IPS DF 4.7 (cell line): Measurements from ENCODE around the gene WEE1.
"Not testable (repeated sequence)": the region's sequence is repeated elsewhere in the genome, so short reads cannot be mapped to it uniquely, and the experiment has no call there.

Source experiments
- DNase-seq: peaks from one replicate; pipeline ENCODE4 v3.0.0-alpha.2; 2013; ENCODE audit warnings: low spot score; ENCODE audit errors: extremely low read depth

Gene WEE1

GRCh38 chr11:9573052-9573774 is at the start of gene WEE1:
Gene WEE1, plus strand, starts transcription at chr11:9573670. Its CDS starts 264 bp downstream, at chr11:9573934.
- peak; percentile 88 for DNase-seq

- DNase-seq: no peak
Observed at GRCh38 chr11:9524001-9524400, 49.5 kb upstream of the WEE1 start.

- DNase-seq: no peak
Observed at GRCh38 chr11:9525116-9525515, 48.4 kb upstream of the WEE1 start.

GRCh38 chr11:9527481-9528135 is 45.9 kb upstream of the WEE1 start:
- DNase-seq: no peak

GRCh38 chr11:9528136-9528501 is 45.4 kb upstream of the WEE1 start:
- no peak for DNase-seq

GRCh38 chr11:9528573-9529333 is 44.7 kb upstream of the WEE1 start:
- no peak for DNase-seq

GRCh38 chr11:9529334-9529650 is 44.2 kb upstream of the WEE1 start:
- DNase-seq: no peak

GRCh38 chr11:9530020-9530621 is 43.3 kb upstream of the WEE1 start:
- no peak for DNase-seq

GRCh38 chr11:9530901-9531625 is 42.4 kb upstream of the WEE1 start:
- no peak for DNase-seq

- DNase-seq: no peak
Observed at GRCh38 chr11:9533058-9533457, 40.4 kb upstream of the WEE1 start.

- no peak for DNase-seq
Observed at GRCh38 chr11:9533736-9534473, 39.6 kb upstream of the WEE1 start.

- peak; percentile 58 for DNase-seq
Observed at GRCh38 chr11:9535189-9535781, 38.2 kb upstream of the WEE1 start.

- no peak for DNase-seq
Observed at GRCh38 chr11:9538548-9538947, 34.9 kb upstream of the WEE1 start.

GRCh38 chr11:9549216-9549615 is 24.3 kb upstream of the WEE1 start:
- not testable (repeated sequence) for DNase-seq

- DNase-seq: no peak
Observed at GRCh38 chr11:9550191-9550628, 23.3 kb upstream of the WEE1 start.

- no peak for DNase-seq
Observed at GRCh38 chr11:9561279-9561982, 12.0 kb upstream of the WEE1 start.

- no peak for DNase-seq
Observed at GRCh38 chr11:9562716-9563115, 10.8 kb upstream of the WEE1 start.

GRCh38 chr11:9563196-9563730 is 10.2 kb upstream of the WEE1 start:
- no peak for DNase-seq

- peak; percentile 91 for DNase-seq
Observed at GRCh38 chr11:9565822-9566560, 7.5 kb upstream of the WEE1 start.
